ENCODE results near the gene RAB11FIP3.

DNA sequence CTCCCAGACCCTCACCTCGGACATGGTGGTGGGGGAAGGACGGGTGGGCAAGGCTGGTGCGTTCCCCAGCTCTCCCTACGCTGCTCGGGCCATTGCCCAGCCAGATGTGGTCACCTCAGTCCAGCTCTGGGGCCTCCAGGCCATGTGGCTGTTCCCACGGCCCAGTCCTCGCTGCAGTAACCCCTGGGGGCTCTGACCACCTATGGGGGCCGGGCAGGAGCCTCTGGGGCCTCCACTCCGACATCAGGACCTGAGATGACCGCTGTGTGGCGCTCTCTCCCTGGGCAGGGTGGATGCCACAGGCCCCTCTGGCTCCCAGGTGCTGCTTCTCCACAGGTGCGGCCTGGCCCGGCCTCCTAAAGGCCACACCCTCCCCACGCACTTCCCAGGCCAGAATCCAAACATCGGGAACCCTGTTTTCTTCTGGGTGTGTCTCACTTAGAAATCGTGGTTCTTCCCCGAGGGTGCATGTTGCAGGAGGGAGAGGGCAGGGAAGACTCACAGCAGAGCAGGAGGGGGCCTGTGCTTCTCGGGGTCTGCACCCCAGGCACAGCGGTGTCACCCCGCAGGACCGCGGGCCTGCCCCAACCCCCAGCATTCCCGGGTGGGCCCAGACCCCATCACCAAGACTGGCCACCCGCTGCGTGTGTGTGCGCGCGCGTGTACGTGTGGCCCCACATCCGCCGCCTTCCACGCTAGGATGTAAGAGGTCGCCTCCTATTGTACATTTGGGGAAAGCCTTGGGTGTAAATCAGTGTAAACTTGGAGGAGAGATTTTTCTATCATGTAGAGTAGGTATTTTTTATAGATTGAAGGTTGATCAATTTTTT, 96.1 kb downstream of the RAB11FIP3 start:
- no peak for TF ChIP-seq EP300 (IDR thresholded peaks at IDR 0.05; ENCODE audit: low read depth in 2 of 2, low read length in 2 of 2)
- no peak for TF ChIP-seq EP300 (CRISPR knock-in tag; IDR thresholded peaks at IDR 0.05; ENCODE audit: borderline replicate concordance)
- no peak for TF ChIP-seq ZBTB2 (CRISPR knock-in tag; IDR thresholded peaks at IDR 0.05; ENCODE audit: low read depth)
- TF ChIP-seq ZZZ3 (CRISPR knock-in tag; IDR thresholded peaks at IDR 0.05; ENCODE audit: borderline replicate concordance) = no peak
- TF ChIP-seq KLF15 (CRISPR knock-in tag; IDR thresholded peaks at IDR 0.05; ENCODE audit: borderline replicate concordance) = no peak
- no peak for TF ChIP-seq ZNF530 (CRISPR knock-in tag; IDR thresholded peaks at IDR 0.05; ENCODE audit: low read depth)
